Skeletal muscle tissue (tissue), 4 donors: ENCODE measurements around the gene CDC26. TPM values are rescaled to one million over a fixed set of nuclear protein-coding genes. Genes with fewer than 3 reads are reported as not detected.

Source experiments
- H3K27ac ChIP-seq: one replicate; pipeline ENCODE4 v1.7.0; 2013; ENCODE audit warnings: mild to moderate bottlenecking, low read depth, low read length, inconsistent platforms
- H3K27me3 ChIP-seq, 3 donors: one replicate each; pipeline ENCODE4 v1.7.0; 2013; ENCODE audit warnings: low read length in 3 of 3; ENCODE audit not compliant: control insufficient read depth in 3 of 3, insufficient read depth in 3 of 3
- H3K36me3 ChIP-seq, 3 donors: one replicate each; pipeline ENCODE4 v1.7.0; 2013; ENCODE audit warnings: low read length in 3 of 3; ENCODE audit not compliant: control insufficient read depth in 3 of 3, insufficient read depth in 3 of 3
- H3K4me1 ChIP-seq, 3 donors: one replicate each; pipeline ENCODE4 v1.7.0; 2013; ENCODE audit warnings: low read length in 3 of 3, mild to moderate bottlenecking in 3 of 3; ENCODE audit not compliant: control insufficient read depth in 3 of 3, insufficient read depth in 3 of 3
- H3K4me3 ChIP-seq, 3 donors: one replicate each; pipeline ENCODE4 v1.7.0; 2013; ENCODE audit warnings: low read length in 3 of 3
- H3K9ac ChIP-seq, 3 donors: one replicate each; pipeline ENCODE4 v1.7.0; 2013; ENCODE audit warnings: low read length in 3 of 3, mild to moderate bottlenecking in 3 of 3, moderate library complexity in 2 of 3, low read depth in 1 of 3
- H3K9me3 ChIP-seq, 3 donors: one replicate each; pipeline ENCODE4 v1.7.0; 2013; ENCODE audit warnings: low read length in 3 of 3; ENCODE audit not compliant: control insufficient read depth in 3 of 3
- total RNA-seq: library from RNA; depleted of rRNA; stranded (reverse); fragments of >200 nt; gene quantifications from one replicate; pipeline ENCODE4 v1.2.3, GENCODE V29; 2014
- donor health status: Osteomylitis.

CDC26 gene
- 28.2 TPM for total RNA-seq

- H3K9ac ChIP-seq = peak within 1 kb of the TSS; percentile 93 to 98 (median 98)
- H3K4me1 ChIP-seq = peaks cover 8 to 21% (median 21%) of the 10 kb centered on the region in 3 donors
- H3K9me3 ChIP-seq = no peaks in the 10 kb centered on the region
- peaks cover 29 to 42% (median 42%) of the 10 kb centered on the region in 3 donors for H3K36me3 ChIP-seq
- H3K4me3 ChIP-seq = peak within 1 kb of the TSS; percentile 93 to 95 (median 95)
- H3K27ac ChIP-seq = peak within 1 kb of the TSS; percentile 91
- no peaks in the 10 kb centered on the region for H3K27me3 ChIP-seq
Observed at GRCh38 chr9:113275157-113276131, at the start of gene CDC26, which contains the start of gene PRPF4. TSS of gene CDC26 (minus strand) at chr9:113275572. CDS start at chr9:113272507, 3,065 bp downstream. TSS of gene PRPF4 (plus strand) at chr9:113275658. CDS start at chr9:113275744, 86 bp downstream.

GRCh38 chr9:113322671-113323070 lies 47.3 kb upstream of the CDC26 start:
- Histone ChIP-seq H3K27me3 (no peaks in the 10 kb centered on the region), H3K36me3 (peaks cover 4 to 6% (median 5%) of the 10 kb centered on the region in 3 donors), H3K9ac (no peak overlapping the region), H3K4me1 (no peaks in the 10 kb centered on the region), H3K4me3 (no peak overlapping the region), H3K27ac (no peak overlapping the region), H3K9me3 (no peaks in the 10 kb centered on the region)

- Histone ChIP-seq H3K4me1 (no peaks in the 10 kb centered on the region), H3K36me3 (peaks cover 4 to 11% (median 5%) of the 10 kb centered on the region in 3 donors), H3K27me3 (no peaks in the 10 kb centered on the region), H3K4me3 (no peak overlapping the region), H3K9me3 (no peaks in the 10 kb centered on the region), H3K9ac (no peak overlapping the region), H3K27ac (no peak overlapping the region)
Observed at GRCh38 chr9:113320051-113320450, 44.7 kb upstream of the CDC26 start.

- Histone ChIP-seq H3K4me3 (no peak overlapping the region), H3K9ac (no peak overlapping the region), H3K27ac (no peak overlapping the region), H3K4me1 (no peaks in the 10 kb centered on the region), H3K27me3 (no peaks in the 10 kb centered on the region), H3K9me3 (no peaks in the 10 kb centered on the region), H3K36me3 (peaks cover 4 to 11% (median 5%) of the 10 kb centered on the region in 3 donors)
Observed at GRCh38 chr9:113319054-113319453, 43.7 kb upstream of the CDC26 start.

GRCh38 chr9:113317777-113318176 lies 42.4 kb upstream of the CDC26 start:
- peaks cover 4 to 11% (median 5%) of the 10 kb centered on the region in 3 donors for H3K36me3 ChIP-seq
- H3K9ac ChIP-seq = no peak overlapping the region
- no peaks in the 10 kb centered on the region for H3K4me1 ChIP-seq
- H3K9me3 ChIP-seq = no peaks in the 10 kb centered on the region
- H3K27ac ChIP-seq = no peak overlapping the region
- no peaks in the 10 kb centered on the region for H3K27me3 ChIP-seq
- H3K4me3 ChIP-seq = no peak overlapping the region

- H3K4me1 ChIP-seq = no peaks in the 10 kb centered on the region
- no peak overlapping the region for H3K27ac ChIP-seq
- H3K9me3 ChIP-seq = no peaks in the 10 kb centered on the region
- no peak overlapping the region for H3K9ac ChIP-seq
- H3K27me3 ChIP-seq = no peaks in the 10 kb centered on the region
- no peak overlapping the region for H3K4me3 ChIP-seq
- H3K36me3 ChIP-seq = peaks cover 4 to 11% (median 5%) of the 10 kb centered on the region in 3 donors
Observed at GRCh38 chr9:113316030-113316429, 40.7 kb upstream of the CDC26 start.

- H3K27me3 ChIP-seq = no peaks in the 10 kb centered on the region
- H3K4me3 ChIP-seq = no peak overlapping the region
- H3K27ac ChIP-seq = no peak overlapping the region
- H3K9me3 ChIP-seq = no peaks in the 10 kb centered on the region
- no peaks in the 10 kb centered on the region for H3K4me1 ChIP-seq
- peaks cover 2 to 9% (median 4%) of the 10 kb centered on the region in 3 donors for H3K36me3 ChIP-seq
- no peak overlapping the region for H3K9ac ChIP-seq
Observed at GRCh38 chr9:113315231-113315630, 39.9 kb upstream of the CDC26 start.

GRCh38 chr9:113313261-113313660 lies 37.9 kb upstream of the CDC26 start:
- Histone ChIP-seq H3K4me1 (no peaks in the 10 kb centered on the region), H3K9ac (no peak overlapping the region), H3K9me3 (no peaks in the 10 kb centered on the region), H3K36me3 (peaks cover 0 to 4% (median 0%) of the 10 kb centered on the region in 3 donors), H3K27ac (no peak overlapping the region), H3K27me3 (no peaks in the 10 kb centered on the region), H3K4me3 (no peak overlapping the region)

GRCh38 chr9:113311961-113312360 lies 36.6 kb upstream of the CDC26 start:
- H3K4me1 ChIP-seq = no peaks in the 10 kb centered on the region
- H3K9ac ChIP-seq = no peak overlapping the region
- H3K4me3 ChIP-seq = no peak overlapping the region
- peaks cover 0 to 3% (median 2%) of the 10 kb centered on the region in 3 donors for H3K27me3 ChIP-seq
- H3K36me3 ChIP-seq = peaks cover 0 to 4% (median 0%) of the 10 kb centered on the region in 3 donors
- no peak overlapping the region for H3K27ac ChIP-seq
- no peaks in the 10 kb centered on the region for H3K9me3 ChIP-seq

- H3K4me3 ChIP-seq = no peak overlapping the region
- no peak overlapping the region for H3K9ac ChIP-seq
- peaks cover 0 to 3% (median 2%) of the 10 kb centered on the region in 3 donors for H3K27me3 ChIP-seq
- no peaks in the 10 kb centered on the region for H3K4me1 ChIP-seq
- peak overlapping the region; percentile 19 for H3K27ac ChIP-seq
- H3K36me3 ChIP-seq = no peaks in the 10 kb centered on the region
- no peaks in the 10 kb centered on the region for H3K9me3 ChIP-seq
Observed at GRCh38 chr9:113310538-113310937, 35.2 kb upstream of the CDC26 start.
